Measurements from ENCODE around the gene CDK4.
"Not testable (repeated sequence)": the region's sequence is repeated elsewhere in the genome, so short reads cannot be mapped to it uniquely, and the experiment has no call there.

The CDK4 gene

GRCh38 chr12:57715786-57716185 is 36.3 kb downstream of the CDK4 start:
- H3K4me1 ChIP-seq = no peaks in the 10 kb centered on the region
- TF ChIP-seq, protein P1, sequence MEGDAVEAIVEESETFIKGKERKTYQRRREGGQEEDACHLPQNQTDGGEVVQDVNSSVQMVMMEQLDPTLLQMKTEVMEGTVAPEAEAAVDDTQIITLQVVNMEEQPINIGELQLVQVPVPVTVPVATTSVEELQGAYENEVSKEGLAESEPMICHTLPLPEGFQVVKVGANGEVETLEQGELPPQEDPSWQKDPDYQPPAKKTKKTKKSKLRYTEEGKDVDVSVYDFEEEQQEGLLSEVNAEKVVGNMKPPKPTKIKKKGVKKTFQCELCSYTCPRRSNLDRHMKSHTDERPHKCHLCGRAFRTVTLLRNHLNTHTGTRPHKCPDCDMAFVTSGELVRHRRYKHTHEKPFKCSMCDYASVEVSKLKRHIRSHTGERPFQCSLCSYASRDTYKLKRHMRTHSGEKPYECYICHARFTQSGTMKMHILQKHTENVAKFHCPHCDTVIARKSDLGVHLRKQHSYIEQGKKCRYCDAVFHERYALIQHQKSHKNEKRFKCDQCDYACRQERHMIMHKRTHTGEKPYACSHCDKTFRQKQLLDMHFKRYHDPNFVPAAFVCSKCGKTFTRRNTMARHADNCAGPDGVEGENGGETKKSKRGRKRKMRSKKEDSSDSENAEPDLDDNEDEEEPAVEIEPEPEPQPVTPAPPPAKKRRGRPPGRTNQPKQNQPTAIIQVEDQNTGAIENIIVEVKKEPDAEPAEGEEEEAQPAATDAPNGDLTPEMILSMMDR (IDR thresholded peaks at IDR 0.05; ENCODE audit: low read depth, low read length) = no peak
- H3K9me3 ChIP-seq = no peaks in the 10 kb centered on the region
- peaks cover 23% of the 10 kb centered on the region for H3K36me3 ChIP-seq
- no peak for DNase-seq
- no peak overlapping the region for H3K4me3 ChIP-seq (ENCODE audit: low read depth, low read length)
- H3K27me3 ChIP-seq = no peaks in the 10 kb centered on the region

- H3K36me3 ChIP-seq = peaks cover 23% of the 10 kb centered on the region
- H3K27me3 ChIP-seq; DNase-seq; H3K9me3 ChIP-seq; H3K4me3 ChIP-seq (ENCODE audit: low read depth, low read length); H3K4me1 ChIP-seq: not testable (repeated sequence)
These were observed 36.9 kb downstream of the CDK4 start for GRCh38 chr12:57715036-57715748.

- DNase-seq = no peak
- no peaks in the 10 kb centered on the region for H3K27me3 ChIP-seq
- H3K4me3 ChIP-seq (ENCODE audit: low read depth, low read length) = no peak overlapping the region
- H3K36me3 ChIP-seq = peaks cover 16% of the 10 kb centered on the region
- H3K4me1 ChIP-seq = no peaks in the 10 kb centered on the region
- no peaks in the 10 kb centered on the region for H3K9me3 ChIP-seq
- TF ChIP-seq, protein P1 (IDR thresholded peaks at IDR 0.05; ENCODE audit: low read depth, low read length) = no peak
These were observed 38.9 kb downstream of the CDK4 start for GRCh38 chr12:57713209-57713608.

DNA sequence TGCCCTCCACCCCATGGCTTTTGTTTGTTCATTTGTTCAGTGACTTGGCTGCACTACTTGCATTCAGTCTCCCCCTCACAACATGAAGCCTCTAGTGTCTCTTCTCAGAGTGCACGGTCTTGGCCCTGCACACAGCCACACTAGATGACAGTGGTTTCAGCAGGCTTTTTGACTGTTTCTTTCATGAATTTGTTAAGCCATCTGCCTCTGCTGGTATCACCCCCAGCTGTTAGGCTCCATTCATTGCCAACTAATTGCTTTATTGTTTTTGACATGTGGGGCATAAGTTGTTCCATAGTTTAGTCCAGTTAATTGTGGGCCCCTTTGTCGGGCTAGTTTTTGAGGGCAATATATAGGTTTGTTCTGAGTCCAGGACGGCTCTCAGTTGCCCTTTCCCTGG is 39.4 kb downstream of the CDK4 start:
- TF ChIP-seq, protein P1 (IDR thresholded peaks at IDR 0.05; ENCODE audit: low read depth, low read length) = no peak
- H3K4me1 ChIP-seq = no peaks in the 10 kb centered on the region

DNA sequence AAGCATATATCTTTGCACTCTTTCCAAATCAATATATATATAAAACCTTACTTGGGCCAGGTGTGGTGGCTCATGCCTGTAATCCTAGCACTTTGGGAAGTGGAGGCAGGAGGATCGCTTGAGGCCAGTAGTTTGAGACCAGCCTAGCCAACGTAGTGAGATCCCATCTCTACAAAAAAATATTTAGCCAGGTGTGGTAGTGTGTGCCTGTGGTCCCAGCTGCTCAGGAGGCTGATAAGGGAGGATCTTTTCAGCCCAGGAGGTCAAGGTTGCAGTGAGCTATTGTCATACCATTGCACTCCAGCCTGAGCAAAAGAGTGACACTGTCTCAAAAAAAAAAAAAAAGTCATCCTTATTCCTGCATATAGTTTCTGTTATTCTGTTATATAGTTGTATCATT is 43.8 kb downstream of the CDK4 start:
- no peak for DNase-seq
- no peaks in the 10 kb centered on the region for H3K9me3 ChIP-seq
- H3K4me1 ChIP-seq = no peaks in the 10 kb centered on the region
- no peaks in the 10 kb centered on the region for H3K27me3 ChIP-seq
- TF ChIP-seq, protein P1 (IDR thresholded peaks at IDR 0.05; ENCODE audit: low read depth, low read length) = no peak
- no peak overlapping the region for H3K4me3 ChIP-seq (ENCODE audit: low read depth, low read length)
- no peaks in the 10 kb centered on the region; the same call in 1 of the 2 replicates for H3K36me3 ChIP-seq

More for the DNA sequence above, 39.4 kb downstream of the CDK4 start:
- H3K9me3 ChIP-seq = no peaks in the 10 kb centered on the region
- H3K36me3 ChIP-seq = peaks cover 12% of the 10 kb centered on the region
- no peaks in the 10 kb centered on the region for H3K27me3 ChIP-seq
- no peak overlapping the region for H3K4me3 ChIP-seq (ENCODE audit: low read depth, low read length)
- no peak for DNase-seq

DNA sequence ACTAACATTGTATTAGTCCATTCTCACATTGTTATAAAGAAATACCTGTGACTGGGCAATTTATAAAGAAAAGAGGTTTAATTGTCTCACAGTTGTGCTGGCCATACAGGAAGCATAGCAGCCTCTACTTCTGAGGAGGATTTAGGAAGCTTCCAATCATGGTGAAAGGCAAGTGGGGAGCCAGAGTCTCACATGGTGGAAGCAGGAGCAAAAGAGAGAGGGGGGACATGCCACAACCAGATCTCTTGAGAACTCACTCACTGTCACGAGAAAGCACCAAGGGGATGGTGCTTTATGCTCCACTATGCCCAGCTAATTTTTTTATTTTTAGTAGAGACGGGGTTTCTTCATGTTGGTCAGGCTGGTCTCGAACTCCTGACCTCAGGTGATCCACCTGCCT is 44.9 kb downstream of the CDK4 start:
- H3K27me3 ChIP-seq = no peaks in the 10 kb centered on the region
- no peak overlapping the region for H3K4me3 ChIP-seq (ENCODE audit: low read depth, low read length)
- no peaks in the 10 kb centered on the region for H3K4me1 ChIP-seq
- no peak for DNase-seq
- TF ChIP-seq, protein P1 (IDR thresholded peaks at IDR 0.05; ENCODE audit: low read depth, low read length) = no peak
- H3K9me3 ChIP-seq = no peaks in the 10 kb centered on the region
- no peaks in the 10 kb centered on the region; the same call in 1 of the 2 replicates for H3K36me3 ChIP-seq

Data from BE2C (cell line).